ENCODE measurements around the gene LEUTX.
A peak's percentile ranks its signal among the peaks of the same experiment; 100 is the strongest.

Gene LEUTX

DNA sequence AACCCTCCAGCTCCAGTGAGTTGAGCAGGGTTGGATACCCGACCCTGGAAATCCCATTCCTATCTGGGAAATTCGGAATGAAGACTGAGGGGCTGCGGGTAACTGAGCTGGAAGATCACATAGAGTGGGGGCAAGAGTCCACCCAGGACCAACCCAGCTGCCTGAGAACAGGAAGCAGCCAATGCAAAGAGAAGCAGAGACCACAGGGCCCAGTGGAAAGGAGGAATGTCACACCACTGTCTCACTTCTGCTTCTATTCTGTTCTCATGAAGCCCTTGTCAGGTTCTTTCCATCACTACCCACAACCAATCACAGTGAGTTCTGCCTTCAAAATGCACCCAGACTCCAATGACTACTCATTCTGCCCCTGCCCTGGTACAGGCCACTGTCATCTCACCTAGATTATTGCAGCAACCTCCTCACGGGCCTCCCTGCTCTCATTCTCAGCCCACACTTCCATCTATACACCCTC lies 40.0 kb downstream of the LEUTX start:
- DNase-seq (ENCODE audit: low read depth): no peak
- TF ChIP-seq, protein P1, sequence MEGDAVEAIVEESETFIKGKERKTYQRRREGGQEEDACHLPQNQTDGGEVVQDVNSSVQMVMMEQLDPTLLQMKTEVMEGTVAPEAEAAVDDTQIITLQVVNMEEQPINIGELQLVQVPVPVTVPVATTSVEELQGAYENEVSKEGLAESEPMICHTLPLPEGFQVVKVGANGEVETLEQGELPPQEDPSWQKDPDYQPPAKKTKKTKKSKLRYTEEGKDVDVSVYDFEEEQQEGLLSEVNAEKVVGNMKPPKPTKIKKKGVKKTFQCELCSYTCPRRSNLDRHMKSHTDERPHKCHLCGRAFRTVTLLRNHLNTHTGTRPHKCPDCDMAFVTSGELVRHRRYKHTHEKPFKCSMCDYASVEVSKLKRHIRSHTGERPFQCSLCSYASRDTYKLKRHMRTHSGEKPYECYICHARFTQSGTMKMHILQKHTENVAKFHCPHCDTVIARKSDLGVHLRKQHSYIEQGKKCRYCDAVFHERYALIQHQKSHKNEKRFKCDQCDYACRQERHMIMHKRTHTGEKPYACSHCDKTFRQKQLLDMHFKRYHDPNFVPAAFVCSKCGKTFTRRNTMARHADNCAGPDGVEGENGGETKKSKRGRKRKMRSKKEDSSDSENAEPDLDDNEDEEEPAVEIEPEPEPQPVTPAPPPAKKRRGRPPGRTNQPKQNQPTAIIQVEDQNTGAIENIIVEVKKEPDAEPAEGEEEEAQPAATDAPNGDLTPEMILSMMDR (IDR thresholded peaks at IDR 0.05; ENCODE audit: control insufficient read depth, insufficient read depth, low read depth, low read length, missing control alignments): no peak

DNA sequence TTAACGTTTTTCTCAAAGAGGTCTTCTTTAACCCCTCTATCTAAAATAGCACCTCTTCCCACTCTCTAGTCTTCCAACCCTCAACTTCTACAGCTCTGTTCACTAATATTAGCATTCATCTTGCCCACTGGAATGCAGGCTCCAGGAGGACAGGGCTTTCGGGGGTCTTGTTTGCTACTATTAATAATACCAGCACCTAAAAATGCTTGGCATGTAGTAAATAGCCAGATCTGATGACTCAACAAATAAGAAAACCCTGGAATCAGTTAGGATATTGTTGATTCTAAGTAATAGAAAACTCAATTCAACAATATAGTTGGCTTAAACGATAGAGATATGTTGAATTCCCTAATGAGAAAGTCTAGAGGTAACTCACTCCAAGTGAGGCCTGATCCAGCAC lies 41.1 kb downstream of the LEUTX start:
- DNase-seq (ENCODE audit: low read depth): no peak

More for the DNA sequence above, 40.0 kb downstream of the LEUTX start:
- H3K4me3 ChIP-seq (ENCODE audit: control insufficient read depth, low read depth, low read length): no peak overlapping the region

DNA sequence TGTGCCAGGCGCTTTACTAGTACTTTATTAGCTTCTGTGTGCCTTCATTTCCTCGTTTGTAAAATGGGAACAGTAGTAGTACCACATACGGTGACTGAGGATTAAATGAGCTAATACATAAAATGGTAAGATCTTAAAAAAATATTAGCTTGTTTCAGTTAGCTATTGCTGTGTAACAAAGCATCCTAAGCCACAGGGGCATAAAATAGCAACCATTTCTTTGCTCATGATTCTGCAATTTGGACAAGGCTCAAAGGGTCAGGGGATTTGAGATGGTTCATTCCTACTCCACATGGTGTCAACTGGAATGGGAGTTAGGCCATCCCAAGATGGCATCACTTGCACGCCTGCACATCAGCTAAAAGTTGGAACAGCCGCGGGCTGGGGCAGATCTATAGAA lies 42.0 kb downstream of the LEUTX start:
- TF ChIP-seq, protein P1 (IDR thresholded peaks at IDR 0.05; ENCODE audit: control insufficient read depth, insufficient read depth, low read depth, low read length, missing control alignments): no peak
- H3K4me3 ChIP-seq (ENCODE audit: control insufficient read depth, low read depth, low read length): no peak overlapping the region
- no peak for DNase-seq (ENCODE audit: low read depth)

More for the DNA sequence above, 41.1 kb downstream of the LEUTX start:
- no peak overlapping the region for H3K4me3 ChIP-seq (ENCODE audit: control insufficient read depth, low read depth, low read length)
- TF ChIP-seq, protein P1 (IDR thresholded peaks at IDR 0.05; ENCODE audit: control insufficient read depth, insufficient read depth, low read depth, low read length, missing control alignments): no peak

DNA sequence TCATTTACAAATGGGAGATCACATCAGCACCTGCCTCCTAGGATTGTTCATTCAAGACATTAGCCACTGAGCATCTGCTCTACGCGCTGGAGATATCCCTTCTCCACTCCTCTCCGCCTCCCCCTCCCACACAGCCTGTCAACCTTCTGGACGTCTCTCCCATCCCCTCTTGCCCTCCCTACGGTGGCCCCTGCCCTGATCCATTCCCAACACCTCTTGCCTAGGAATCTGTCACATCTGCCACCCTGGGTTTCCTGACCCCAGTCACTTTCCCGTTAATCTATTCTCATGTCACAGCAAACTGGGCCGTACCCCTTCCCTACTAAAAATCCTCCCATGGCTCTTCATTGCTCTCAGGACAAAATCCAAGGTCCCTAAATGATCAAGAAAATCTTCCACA lies 45.0 kb downstream of the LEUTX start:
- no peak for DNase-seq (ENCODE audit: low read depth)
- H3K4me3 ChIP-seq (ENCODE audit: control insufficient read depth, low read depth, low read length): peak overlapping the region; percentile 81
- TF ChIP-seq, protein P1 (IDR thresholded peaks at IDR 0.05; ENCODE audit: control insufficient read depth, insufficient read depth, low read depth, low read length, missing control alignments): no peak

DNA sequence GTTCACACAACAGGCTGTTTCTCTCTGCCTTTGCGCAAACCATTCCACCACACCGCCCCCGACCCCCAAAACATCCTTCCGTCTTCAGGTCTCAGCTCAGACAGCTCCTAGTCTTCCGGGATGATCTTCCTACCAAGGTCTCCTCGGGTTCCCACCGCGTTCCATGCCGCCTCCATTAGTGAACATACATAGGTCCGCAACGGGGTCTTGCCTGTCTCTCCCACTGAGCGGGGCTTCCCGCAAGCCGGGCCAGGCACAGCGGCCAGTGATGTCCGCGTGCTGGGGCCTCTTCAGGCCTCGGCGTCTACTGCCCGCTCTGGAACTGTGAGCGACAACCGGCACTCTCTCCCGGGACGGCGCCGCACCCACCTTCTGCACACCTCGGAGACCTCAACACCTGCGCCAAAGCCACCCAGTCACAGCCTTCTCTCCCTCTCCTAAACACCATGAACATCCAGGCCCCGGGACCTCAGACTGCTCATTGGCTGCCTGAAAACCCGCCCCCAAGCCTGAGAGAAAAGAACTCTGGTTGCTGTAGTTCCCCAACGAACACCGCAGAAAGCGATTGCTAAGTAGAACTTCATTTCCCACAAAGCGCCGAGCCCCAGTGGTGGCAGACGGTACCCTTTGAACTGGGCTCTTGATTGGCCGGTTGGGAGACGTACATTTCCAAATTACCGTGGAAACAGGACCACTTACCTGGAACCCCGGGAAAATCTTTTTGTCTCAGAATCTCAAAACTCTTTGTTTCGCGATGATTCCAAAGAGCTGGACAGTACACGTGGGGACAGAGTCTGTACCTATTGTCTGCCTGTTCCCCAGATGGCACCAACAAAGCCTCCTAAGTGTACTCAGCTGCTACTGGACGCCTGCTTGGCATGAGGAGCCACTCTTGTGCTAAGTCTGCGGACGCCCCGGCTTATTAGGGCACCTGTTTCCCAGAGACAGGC lies 45.8 kb downstream of the LEUTX start:
- H3K4me3 ChIP-seq (ENCODE audit: control insufficient read depth, low read depth, low read length): peak overlapping the region; percentile 81
- peak; percentile 74 for DNase-seq (ENCODE audit: low read depth)
- TF ChIP-seq, protein P1 (IDR thresholded peaks at IDR 0.05; ENCODE audit: control insufficient read depth, insufficient read depth, low read depth, low read length, missing control alignments): no peak

DNA sequence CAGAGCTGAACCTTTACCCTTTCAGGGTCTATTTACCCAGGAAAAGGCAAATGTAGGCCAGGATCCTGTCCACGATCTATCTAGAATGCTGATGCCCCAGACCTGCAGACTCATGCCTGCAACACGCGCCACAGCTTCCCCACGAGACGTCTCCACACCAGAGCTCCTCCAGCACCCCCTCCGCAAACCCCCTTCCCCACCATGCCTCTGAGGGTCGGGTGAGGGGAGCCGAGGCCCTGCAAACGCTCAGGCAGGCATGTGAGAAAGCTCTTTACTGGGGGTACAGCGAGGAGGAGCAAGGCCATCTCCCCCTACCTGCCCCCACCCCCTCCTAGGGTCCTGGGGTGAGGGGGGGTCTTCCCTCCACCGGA lies 46.4 kb downstream of the LEUTX start:
- TF ChIP-seq, protein P1 (IDR thresholded peaks at IDR 0.05; ENCODE audit: control insufficient read depth, insufficient read depth, low read depth, low read length, missing control alignments): no peak
- no peak overlapping the region for H3K4me3 ChIP-seq (ENCODE audit: control insufficient read depth, low read depth, low read length)
- DNase-seq (ENCODE audit: low read depth): no peak
